SK-N-SH treated with all-trans-retinoic acid at 6 μM for 48 hours (cell line): ENCODE results near the gene ARHGEF11.
"Not testable (repeated sequence)": the region's sequence is repeated elsewhere in the genome, so short reads cannot be mapped to it uniquely, and the experiment has no call there.

Experiments used
- BACH2 ChIP-seq: fragments of 250-450 bp; sonication (Bioruptor Pico); IDR thresholded peaks from 2 replicates; pipeline ENCODE4 v1.9.0; 2021; ENCODE audit warnings: mild to moderate bottlenecking, borderline replicate concordance
- CSDC2 ChIP-seq: fragments of 250-450 bp; sonication (Bioruptor Pico); IDR thresholded peaks from 2 replicates; pipeline ENCODE4 v1.5.0; 2020; ENCODE audit warnings: mild to moderate bottlenecking, moderate library complexity
- ESRRG ChIP-seq: fragments of 250-450 bp; sonication (Bioruptor Pico); IDR thresholded peaks from 2 replicates; pipeline ENCODE4 v1.6.1; 2021; ENCODE audit warnings: mild to moderate bottlenecking
- GLIS3 ChIP-seq: fragments of 250-450 bp; sonication (Bioruptor Pico); IDR thresholded peaks from 2 replicates; pipeline ENCODE4 v1.5.0; 2020; ENCODE audit warnings: mild to moderate bottlenecking, moderate library complexity
- PPARA ChIP-seq: fragments of 250-450 bp; sonication (Bioruptor Pico); IDR thresholded peaks from 2 replicates; pipeline ENCODE4 v1.5.0; 2020; ENCODE audit warnings: mild to moderate bottlenecking, borderline replicate concordance
- RARB ChIP-seq: fragments of 250-450 bp; sonication (Bioruptor Pico); IDR thresholded peaks from 2 replicates; pipeline ENCODE4 v1.8.0; 2021; ENCODE audit warnings: mild to moderate bottlenecking, moderate library complexity
- SNAI2 ChIP-seq: fragments of 250-450 bp; sonication (Bioruptor Pico); IDR thresholded peaks from 2 replicates; pipeline ENCODE4 v1.5.0; 2020; ENCODE audit warnings: mild to moderate bottlenecking, moderate library complexity
- TCF4 ChIP-seq: fragments of 250-450 bp; sonication (Bioruptor Pico); IDR thresholded peaks from 2 replicates; pipeline ENCODE4 v1.8.0; 2021; ENCODE audit warnings: mild to moderate bottlenecking, moderate library complexity, borderline replicate concordance
- TOX ChIP-seq: fragments of 250-450 bp; sonication (Bioruptor Pico); IDR thresholded peaks from 2 replicates; pipeline ENCODE4 v1.8.0; 2021; ENCODE audit warnings: mild to moderate bottlenecking, moderate library complexity, borderline replicate concordance
- ZFP3 ChIP-seq: fragments of 250-450 bp; sonication (Bioruptor Pico); IDR thresholded peaks from 2 replicates; pipeline ENCODE4 v1.5.0; 2020; ENCODE audit warnings: mild to moderate bottlenecking, moderate library complexity
- ZFP30 ChIP-seq: fragments of 450-650 bp; formaldehyde crosslinking; IDR thresholded peaks from 2 replicates; pipeline ENCODE4 v1.5.0; 2022; ENCODE audit warnings: mild to moderate bottlenecking, moderate library complexity
- ZNF565 ChIP-seq: fragments of 450-650 bp; formaldehyde crosslinking; conservative IDR thresholded peaks from 2 replicates; pipeline ENCODE4 v1.5.0; 2020; ENCODE audit warnings: low read depth, mild to moderate bottlenecking, moderate library complexity
- ZNF70 ChIP-seq: fragments of 450-650 bp; formaldehyde crosslinking; IDR thresholded peaks from 2 replicates; pipeline ENCODE4 v1.5.0; 2020; ENCODE audit warnings: mild to moderate bottlenecking, moderate library complexity
- TF ChIP-seq, protein P1 (sequence below): fragments of 250-450 bp; sonication (Bioruptor Pico); IDR thresholded peaks from 2 replicates; pipeline ENCODE4 v1.8.0; 2020; ENCODE audit warnings: mild to moderate bottlenecking, moderate library complexity, borderline replicate concordance

DNA sequence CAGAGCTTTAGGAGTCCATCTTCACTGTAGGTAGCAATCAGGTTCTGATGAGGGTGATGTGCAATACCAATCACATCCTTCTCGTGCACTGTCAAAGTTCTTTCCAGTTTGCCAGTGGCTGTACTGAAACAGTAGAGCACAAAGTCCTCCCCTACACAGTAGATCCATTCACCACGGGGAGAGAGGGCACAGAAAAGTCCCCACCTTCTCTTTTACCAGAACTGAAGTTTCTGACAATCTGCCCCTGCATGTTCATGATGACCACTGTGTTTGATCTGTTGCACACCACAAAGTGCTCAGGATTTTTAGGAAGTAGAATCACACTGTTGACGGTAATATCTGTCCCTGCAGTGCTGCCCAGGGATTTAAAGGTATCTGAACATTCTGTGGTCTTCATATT is 13.7 kb upstream of the ARHGEF11 start:
- TF ChIP-seq ZFP3; TOX (CRISPR knock-in tag); ZFP30 (CRISPR knock-in tag); RARB (CRISPR knock-in tag); CSDC2 (CRISPR knock-in tag); ZNF565 (CRISPR knock-in tag); BACH2 (CRISPR knock-in tag); PPARA (CRISPR knock-in tag); ESRRG (CRISPR knock-in tag); GLIS3; SNAI2 (CRISPR knock-in tag); TCF4 (CRISPR knock-in tag); ZNF70: not testable (repeated sequence)
- TF ChIP-seq, protein P1, sequence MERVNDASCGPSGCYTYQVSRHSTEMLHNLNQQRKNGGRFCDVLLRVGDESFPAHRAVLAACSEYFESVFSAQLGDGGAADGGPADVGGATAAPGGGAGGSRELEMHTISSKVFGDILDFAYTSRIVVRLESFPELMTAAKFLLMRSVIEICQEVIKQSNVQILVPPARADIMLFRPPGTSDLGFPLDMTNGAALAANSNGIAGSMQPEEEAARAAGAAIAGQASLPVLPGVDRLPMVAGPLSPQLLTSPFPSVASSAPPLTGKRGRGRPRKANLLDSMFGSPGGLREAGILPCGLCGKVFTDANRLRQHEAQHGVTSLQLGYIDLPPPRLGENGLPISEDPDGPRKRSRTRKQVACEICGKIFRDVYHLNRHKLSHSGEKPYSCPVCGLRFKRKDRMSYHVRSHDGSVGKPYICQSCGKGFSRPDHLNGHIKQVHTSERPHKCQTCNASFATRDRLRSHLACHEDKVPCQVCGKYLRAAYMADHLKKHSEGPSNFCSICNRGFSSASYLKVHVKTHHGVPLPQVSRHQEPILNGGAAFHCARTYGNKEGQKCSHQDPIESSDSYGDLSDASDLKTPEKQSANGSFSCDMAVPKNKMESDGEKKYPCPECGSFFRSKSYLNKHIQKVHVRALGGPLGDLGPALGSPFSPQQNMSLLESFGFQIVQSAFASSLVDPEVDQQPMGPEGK (CRISPR knock-in tag), result not testable (repeated sequence)
